Aorta (tissue), 5 donors: ENCODE measurements around the gene WASF1. TPM values are rescaled to one million over a fixed set of nuclear protein-coding genes. Genes with fewer than 3 reads are reported as not detected.

Source experiments
- ATAC-seq: fragments of 200-7000 bp; cut with Tn5 transposase; one replicate; pipeline ENCODE4 v1.9.1; 2022; ENCODE audit warnings: moderate library complexity; ENCODE audit not compliant: low FRiP score
- DNase-seq, 2 donors: peaks; one replicate each; pipeline ENCODE4 v3.0.0-alpha.2; 2020
- H3K27ac ChIP-seq, 2 donors: one replicate each; pipeline ENCODE4 v1.5.1; 2013; ENCODE audit warnings: low read length in 2 of 2, mild to moderate bottlenecking in 2 of 2, moderate library complexity in 2 of 2, control low read depth in 1 of 2, inconsistent platforms in 1 of 2, low read depth in 1 of 2
- H3K27me3 ChIP-seq, 2 donors: one replicate each; pipeline ENCODE4 v1.6.1; 2013; ENCODE audit warnings: control low read depth in 1 of 2, low read length in 1 of 2, mild to moderate bottlenecking in 1 of 2, moderate library complexity in 1 of 2; ENCODE audit not compliant: insufficient read depth in 2 of 2, control insufficient read depth in 1 of 2
- H3K36me3 ChIP-seq, 2 donors: one replicate each; pipeline ENCODE4 v1.6.1; 2013; ENCODE audit warnings: control low read depth in 1 of 2, low read length in 1 of 2, mild to moderate bottlenecking in 1 of 2; ENCODE audit not compliant: insufficient read depth in 2 of 2, control insufficient read depth in 1 of 2
- H3K4me1 ChIP-seq, 2 donors: one replicate each; pipeline ENCODE4 v1.6.1; 2013; ENCODE audit warnings: low read length in 2 of 2, control low read depth in 1 of 2, mild to moderate bottlenecking in 1 of 2, moderate library complexity in 1 of 2; ENCODE audit not compliant: insufficient read depth in 2 of 2, control insufficient read depth in 1 of 2
- H3K4me3 ChIP-seq, 2 donors: one replicate each; pipeline ENCODE4 v1.5.1; 2013; ENCODE audit warnings: low read length in 2 of 2, control low read depth in 1 of 2, mild to moderate bottlenecking in 1 of 2
- H3K9me3 ChIP-seq: one replicate; pipeline ENCODE4 v1.6.1; 2013; ENCODE audit warnings: mild to moderate bottlenecking, low read length; ENCODE audit not compliant: control insufficient read depth
- WGBS, 2 donors: extraction: QIAGEN DNeasy Blood & Tissue Kit; methylation state at CpG; one replicate each; pipeline ENCODE4 v1.1.7; 2013; 5-methylcytosine and 5-hydroxymethylcytosine counted together
- intact Hi-C, 2 donors: fragments of 100-400 bp; cut with DNase I; formaldehyde crosslinking; loops; one replicate each; pipeline versions ENCODE4 v1.14.2 to v1.15.0; 2022
- polyA plus RNA-seq, 2 donors: library from polyadenylated mRNA; stranded (reverse); fragments of 200-250 nt; gene quantifications; one replicate each; pipeline ENCODE4 v1.2.3, GENCODE V29; 2013
- total RNA-seq, 2 donors: library from RNA; stranded (reverse); fragmentation: NEBNext Ultra II Directional; extraction: Animal tissue kit (Norgen Biotek cat#: 25700); gene quantifications; one replicate each; pipeline ENCODE4 v1.2.1, GENCODE V29; 2021
- donor health status: healthy with polysubstance abuse.
- donor health status: Bipolar disorder and iron deficiency.
- donor health status: DM: no; HTN: no; CAD: no.
- donor health status: DM: no; HTN: no; CAD: no.
- donor health status: DM: yes; HTN: yes; CAD: no.

WASF1 gene
- total and polyA plus RNA-seq, 4 donors: 3.2 to 10.3 (median 6.7) TPM

GRCh38 chr6:110201151-110201884, 21.8 kb upstream of the WASF1 start:
- H3K9me3 ChIP-seq: no peaks in the 10 kb centered on the region
- intact Hi-C loops: no loop called here
- WGBS, 2 donors: 88 to 89% methylated on average over 3 of the region's 3 CpGs
- H3K27me3 ChIP-seq: no peaks in the 10 kb centered on the region
- H3K27ac ChIP-seq: no peak overlapping the region
- H3K36me3 ChIP-seq: no peaks in the 10 kb centered on the region
- DNase-seq (no peak), ATAC-seq (no peak)
- no peaks in the 10 kb centered on the region for H3K4me1 ChIP-seq
- H3K4me3 ChIP-seq: no peak overlapping the region

DNA sequence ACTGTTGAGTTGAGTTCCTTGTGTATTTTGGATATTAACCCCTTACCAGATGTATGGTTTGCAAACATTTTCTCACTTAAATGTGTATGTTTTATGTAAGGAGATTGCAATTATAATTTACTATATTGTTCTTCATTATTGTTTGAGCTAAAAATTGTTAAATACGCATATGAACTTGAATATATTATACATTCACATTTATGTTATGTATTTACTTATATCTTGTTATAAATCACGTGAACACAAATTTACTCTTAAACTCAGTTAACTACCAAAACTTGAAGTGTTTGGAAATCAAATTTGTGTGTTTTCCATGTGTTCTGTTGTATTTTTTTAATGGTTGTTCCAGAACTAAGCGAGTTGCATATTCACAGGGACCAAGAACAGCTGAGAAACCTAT, 19.1 kb upstream of the WASF1 start:
- no peak overlapping the region for H3K4me3 ChIP-seq
- H3K36me3 ChIP-seq: no peaks in the 10 kb centered on the region
- no peaks in the 10 kb centered on the region for H3K9me3 ChIP-seq
- DNase-seq (no peak), ATAC-seq (no peak)
- 95 to 98% methylated on average over 3 of the region's 3 CpGs for WGBS, 2 donors
- no peak overlapping the region for H3K27ac ChIP-seq
- no peaks in the 10 kb centered on the region for H3K27me3 ChIP-seq
- intact Hi-C loops: no loop called here
- no peaks in the 10 kb centered on the region for H3K4me1 ChIP-seq

GRCh38 chr6:110196874-110197273, 17.4 kb upstream of the WASF1 start:
- Histone ChIP-seq H3K27ac (no peak overlapping the region), H3K4me3 (no peak overlapping the region), H3K36me3 (no peaks in the 10 kb centered on the region), H3K27me3 (no peaks in the 10 kb centered on the region), H3K4me1 (no peaks in the 10 kb centered on the region), H3K9me3 (no peaks in the 10 kb centered on the region)
- intact Hi-C loops: no loop called here
- no peak for DNase-seq
- no peak for ATAC-seq
- WGBS, 2 donors: 87 to 88% methylated on average over 1 of the region's 1 CpG

GRCh38 chr6:110195639-110196038, 16.2 kb upstream of the WASF1 start:
- Histone ChIP-seq H3K4me1 (peaks cover 0 to 2% of the 10 kb centered on the region in 2 donors), H3K36me3 (no peaks in the 10 kb centered on the region), H3K4me3 (no peak overlapping the region), H3K27me3 (no peaks in the 10 kb centered on the region), H3K27ac (no peak overlapping the region), H3K9me3 (no peaks in the 10 kb centered on the region)
- 93 to 94% methylated on average over 4 of the region's 4 CpGs for WGBS, 2 donors
- no peak for DNase-seq
- intact Hi-C loops: no loop called here
- no peak for ATAC-seq

DNA sequence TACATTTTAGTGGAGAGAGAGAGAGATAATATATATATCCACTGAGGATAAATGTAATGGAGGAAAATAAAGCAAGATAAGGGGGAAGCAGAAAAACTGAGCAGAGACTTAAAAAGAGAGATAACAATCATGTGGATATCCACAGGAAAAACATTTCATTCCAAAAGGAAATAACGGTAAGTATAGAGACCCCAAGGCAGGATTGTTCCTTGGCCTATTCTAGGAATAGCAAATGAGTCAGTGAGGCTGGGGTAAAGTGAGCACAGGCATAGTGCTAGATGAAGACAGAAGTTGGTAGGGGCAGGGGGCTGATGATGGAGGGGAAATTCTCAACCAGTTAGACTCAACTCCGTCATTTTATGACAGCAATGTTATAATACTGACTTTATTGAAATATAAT, 12.0 kb upstream of the WASF1 start:
- intact Hi-C loops: no loop called here
- Histone ChIP-seq H3K4me1 (peaks cover 0 to 2% of the 10 kb centered on the region in 2 donors), H3K27ac (no peak overlapping the region), H3K9me3 (no peaks in the 10 kb centered on the region), H3K4me3 (no peak overlapping the region), H3K27me3 (no peaks in the 10 kb centered on the region), H3K36me3 (no peaks in the 10 kb centered on the region)
- 67 to 73% methylated on average over 2 of the region's 2 CpGs for WGBS, 2 donors
- no peak for DNase-seq
- no peak for ATAC-seq

DNA sequence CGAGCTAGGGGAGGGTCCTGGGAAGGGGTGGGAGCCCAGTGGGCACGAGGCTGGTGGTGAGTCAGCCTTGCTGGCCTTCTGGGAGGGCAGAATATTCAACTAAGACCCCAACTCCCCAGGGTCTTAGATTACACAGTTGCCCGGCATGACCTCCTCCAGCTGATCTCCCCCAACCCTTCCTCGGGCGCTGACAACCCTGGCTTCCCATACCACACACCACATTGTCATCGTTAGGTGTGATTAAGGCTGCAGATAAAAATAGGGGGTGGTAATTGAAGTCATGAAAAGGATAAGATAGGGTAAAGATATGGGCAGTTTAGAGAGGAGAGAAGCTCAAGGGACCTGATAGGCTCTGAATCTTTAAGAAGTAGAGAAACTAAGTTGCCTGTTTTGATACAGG, 11.3 kb upstream of the WASF1 start:
- no peaks in the 10 kb centered on the region for H3K9me3 ChIP-seq
- H3K4me1 ChIP-seq: peaks cover 0 to 2% of the 10 kb centered on the region in 2 donors
- H3K27ac ChIP-seq: no peak overlapping the region
- WGBS, 2 donors: 90 to 91% methylated on average over 6 of the region's 6 CpGs
- intact Hi-C loops: no loop called here
- no peak for ATAC-seq
- no peak overlapping the region for H3K4me3 ChIP-seq
- H3K27me3 ChIP-seq: no peaks in the 10 kb centered on the region
- H3K36me3 ChIP-seq: no peaks in the 10 kb centered on the region
- DNase-seq: no peak

DNA sequence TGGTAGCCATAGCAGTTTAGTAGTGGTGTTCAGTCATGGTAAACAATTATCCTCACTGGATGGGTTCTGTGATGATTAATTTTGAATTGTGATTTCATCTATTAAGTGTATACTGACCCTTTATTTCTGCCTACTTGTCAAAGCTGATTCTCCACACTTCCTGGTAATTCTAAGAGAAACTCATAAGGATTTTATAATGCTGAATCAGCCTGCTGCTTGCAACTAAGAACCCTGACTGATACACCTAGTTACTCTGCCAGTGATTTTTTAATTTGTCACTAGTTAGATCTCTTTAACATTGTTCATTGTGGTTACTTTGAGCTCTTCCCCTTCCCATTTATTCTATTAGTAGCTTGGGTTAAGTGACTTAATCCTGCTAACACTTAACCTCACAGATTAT, 9.3 kb upstream of the WASF1 start:
- Histone ChIP-seq H3K27ac (no peak overlapping the region), H3K4me1 (peaks cover 0 to 2% of the 10 kb centered on the region in 2 donors), H3K27me3 (no peaks in the 10 kb centered on the region), H3K9me3 (no peaks in the 10 kb centered on the region), H3K36me3 (no peaks in the 10 kb centered on the region), H3K4me3 (no peak overlapping the region)
- intact Hi-C loops: loop anchor here in 1 of 2 donors (10.0 kb wide), 1 partner anchor 494 kb away; the partner anchor contains the start of genes AK9 and FIG4
- DNase-seq (no peak), ATAC-seq (no peak)

DNA sequence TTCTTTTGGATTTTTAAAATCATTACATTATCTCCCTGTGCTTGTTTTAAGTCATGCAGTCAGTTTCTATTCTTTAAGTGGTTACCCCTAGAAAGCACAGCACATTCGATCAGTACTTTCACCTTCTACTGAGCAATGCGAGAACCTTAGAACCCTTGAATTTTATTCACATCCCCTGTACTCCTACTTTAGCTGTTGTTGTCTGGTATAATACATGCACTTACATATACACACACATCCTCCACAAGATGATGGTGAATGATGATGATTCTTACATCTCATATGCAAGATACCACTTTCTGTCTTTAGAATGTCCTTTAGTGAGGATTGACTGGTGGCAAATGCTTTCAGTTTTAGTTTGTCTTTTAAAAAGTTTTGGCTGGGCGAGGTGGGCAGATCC, 6.4 kb upstream of the WASF1 start:
- Histone ChIP-seq H3K36me3 (no peaks in the 10 kb centered on the region), H3K4me1 (peaks cover 1 to 2% of the 10 kb centered on the region in 2 donors), H3K27ac (no peak overlapping the region), H3K27me3 (no peaks in the 10 kb centered on the region), H3K9me3 (no peaks in the 10 kb centered on the region), H3K4me3 (no peak overlapping the region)
- WGBS, 2 donors: 92% methylated on average over 3 of the region's 3 CpGs
- intact Hi-C loops: loop anchor here in 1 of 2 donors (10.0 kb wide), 1 partner anchor 491 kb away; the partner anchor contains the start of genes AK9 and FIG4
- ATAC-seq: no peak
- no peak for DNase-seq

DNA sequence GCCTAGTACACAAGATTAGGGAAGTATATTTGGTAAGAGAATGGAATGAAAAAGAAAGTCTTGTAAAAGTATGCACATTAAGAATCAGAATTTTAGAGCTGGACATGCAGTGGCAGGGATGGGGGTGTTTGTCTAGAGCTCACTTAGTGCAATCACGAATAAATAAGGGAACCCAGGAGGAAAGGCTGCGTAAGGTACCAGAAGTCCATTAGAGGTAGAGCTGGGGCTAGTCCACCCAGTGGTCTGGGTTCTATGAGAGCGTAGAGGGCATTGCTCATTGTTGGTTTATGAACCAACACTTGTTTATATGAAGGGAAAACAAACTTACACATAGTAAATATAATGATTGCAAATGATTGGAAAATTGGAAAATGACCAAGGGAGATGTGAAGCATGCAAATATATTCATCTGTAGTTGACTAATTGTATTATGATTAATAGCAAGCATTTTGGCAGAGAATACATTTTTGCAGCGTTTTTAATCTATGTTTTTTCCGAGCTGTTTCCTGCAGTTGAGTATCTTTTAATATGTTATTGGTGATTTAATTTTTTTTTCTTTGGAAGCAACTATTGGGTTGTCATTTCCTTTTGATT, 3.9 kb upstream of the WASF1 start:
- H3K4me3 ChIP-seq: no peak overlapping the region
- ATAC-seq (no peak), DNase-seq (no peak)
- H3K27me3 ChIP-seq: no peaks in the 10 kb centered on the region
- no peaks in the 10 kb centered on the region for H3K9me3 ChIP-seq
- H3K27ac ChIP-seq: no peak overlapping the region
- 79 to 82% methylated on average over 5 of the region's 5 CpGs for WGBS, 2 donors
- intact Hi-C loops: loop anchor here in 1 of 2 donors (10.0 kb wide), 1 partner anchor 489 kb away; the partner anchor contains the start of genes AK9 and FIG4
- peaks cover 1 to 2% of the 10 kb centered on the region in 2 donors for H3K4me1 ChIP-seq
- H3K36me3 ChIP-seq: no peaks in the 10 kb centered on the region
